Left lung (tissue), 10 donors: ENCODE measurements around the gene KCTD6. TPM values are rescaled to one million over a fixed set of nuclear protein-coding genes. Genes with fewer than 3 reads are reported as not detected.

Experiments used
- ATAC-seq: fragments of 200-7000 bp; cut with Tn5 transposase; one replicate; pipeline ENCODE4 v1.9.1; 2020; ENCODE audit warnings: moderate library complexity
- DNase-seq, 4 donors: peaks; one replicate each; pipeline ENCODE4 v3.0.0-alpha.2; 2013 to 2020
- H3K27ac ChIP-seq, 2 donors: fragments of 200-600 bp; sonication (generic) in 1 of 2; one replicate each; pipeline versions ENCODE4 v1.5.0 to v1.8.0; 2020 to 2021
- H3K27me3 ChIP-seq, 2 donors: fragments of 200-600 bp; sonication (generic) in 1 of 2; one replicate each; pipeline versions ENCODE4 v1.5.0 to v1.8.0; 2020 to 2021
- H3K36me3 ChIP-seq, 2 donors: fragments of 200-600 bp; sonication (generic) in 1 of 2; one replicate each; pipeline versions ENCODE4 v1.5.0 to v1.8.0; 2020 to 2021
- H3K4me1 ChIP-seq, 2 donors: fragments of 200-600 bp; one replicate each; pipeline ENCODE4 v1.8.0; 2021
- H3K4me3 ChIP-seq, 2 donors: fragments of 200-600 bp; sonication (generic) in 1 of 2; one replicate each; pipeline versions ENCODE4 v1.5.0 to v1.8.0; 2020 to 2021; ENCODE audit warnings: mild to moderate bottlenecking in 1 of 2
- H3K9me3 ChIP-seq, 2 donors: fragments of 200-600 bp; sonication (generic) in 1 of 2; one replicate each; pipeline versions ENCODE4 v1.5.0 to v1.8.0; 2020 to 2021
- intact Hi-C, 2 donors: fragments of 100-400 bp; cut with DNase I; formaldehyde crosslinking; loops; one replicate each; pipeline versions ENCODE4 v1.11.2 to v1.14.2; 2022
- polyA plus RNA-seq, 6 donors: library from polyadenylated mRNA; unstranded; fragments of 120-200 nt; gene quantifications; one replicate each; pipeline ENCODE4 v1.2.1, GENCODE V29; 2013; ENCODE audit not compliant: insufficient read length in 6 of 6
- total RNA-seq, 2 donors: library from RNA; stranded (reverse); fragmentation: NEBNext Ultra II Directional; extraction: Animal tissue kit (Norgen Biotek cat#: 25700); gene quantifications; one replicate each; pipeline ENCODE4 v1.2.1, GENCODE V29; 2021
- TF ChIP-seq, protein P1 (sequence below), 2 donors: fragments of 200-600 bp; sonication (generic) in 1 of 2; IDR thresholded peaks; one replicate each; pipeline versions ENCODE4 v1.5.0 to v1.8.0; 2021; ENCODE audit warnings: antibody characterized with exemption in 2 of 2
- donor health status: DM: no; HTN: yes; CAD: no.
- donor health status: DM: no; HTN: no; CAD: no.

KCTD6 gene
- total and polyA plus RNA-seq, 8 donors = 8.1 to 19.2 (median 16.8) TPM

DNA sequence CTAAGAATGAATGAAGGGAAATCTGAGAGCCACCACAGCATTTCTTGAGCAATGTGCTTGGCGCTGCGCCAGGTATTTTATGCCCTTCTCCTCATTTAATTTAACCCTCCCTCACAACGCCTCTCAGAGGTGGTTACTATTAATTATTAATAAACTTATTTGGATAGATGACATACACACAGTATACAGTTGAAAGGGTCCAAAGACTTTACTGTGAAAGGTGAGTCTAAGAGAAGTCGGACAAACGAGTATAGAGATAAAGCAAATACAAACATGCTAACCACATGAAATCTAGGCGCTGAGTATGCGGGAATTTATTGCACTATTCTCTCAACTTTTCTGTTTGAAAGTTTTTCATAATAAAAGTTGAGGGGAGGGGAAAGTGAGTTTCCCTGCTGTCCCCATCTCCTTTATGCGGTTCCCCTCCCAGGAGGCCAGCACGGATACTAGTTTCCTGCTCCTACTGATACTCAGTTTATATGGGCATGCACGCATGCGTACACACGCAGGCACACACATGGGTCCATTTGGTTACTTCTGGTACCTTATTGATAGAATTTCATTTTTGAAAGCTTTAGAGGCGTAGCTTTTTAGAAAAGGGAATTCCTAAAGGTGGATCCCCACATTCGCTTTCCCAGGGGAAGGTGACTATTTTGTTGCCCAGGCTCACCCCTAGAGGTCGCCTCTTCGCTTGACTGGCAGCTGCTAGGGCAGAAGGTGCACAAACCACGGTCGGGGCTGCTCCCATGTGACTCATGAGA, 28.5 kb upstream of the KCTD6 start:
- H3K36me3 ChIP-seq = no peaks in the 10 kb centered on the region

DNA sequence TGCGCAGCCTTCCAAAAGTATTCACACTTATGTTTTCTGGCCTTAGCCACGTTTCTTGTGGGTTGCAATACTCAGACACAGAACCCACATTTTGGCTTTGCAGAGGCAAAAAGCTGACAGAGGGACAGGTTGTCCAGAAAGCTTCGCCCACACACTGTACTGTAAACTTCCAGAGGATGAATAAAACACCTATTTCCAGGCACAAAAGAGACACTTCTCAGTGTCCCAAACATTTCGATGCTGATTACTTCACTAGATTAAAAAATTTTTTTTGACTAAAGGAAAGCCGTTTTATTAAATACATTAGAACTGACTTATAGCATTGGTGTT, 28.0 kb upstream of the KCTD6 start:
- TF ChIP-seq, protein P1, sequence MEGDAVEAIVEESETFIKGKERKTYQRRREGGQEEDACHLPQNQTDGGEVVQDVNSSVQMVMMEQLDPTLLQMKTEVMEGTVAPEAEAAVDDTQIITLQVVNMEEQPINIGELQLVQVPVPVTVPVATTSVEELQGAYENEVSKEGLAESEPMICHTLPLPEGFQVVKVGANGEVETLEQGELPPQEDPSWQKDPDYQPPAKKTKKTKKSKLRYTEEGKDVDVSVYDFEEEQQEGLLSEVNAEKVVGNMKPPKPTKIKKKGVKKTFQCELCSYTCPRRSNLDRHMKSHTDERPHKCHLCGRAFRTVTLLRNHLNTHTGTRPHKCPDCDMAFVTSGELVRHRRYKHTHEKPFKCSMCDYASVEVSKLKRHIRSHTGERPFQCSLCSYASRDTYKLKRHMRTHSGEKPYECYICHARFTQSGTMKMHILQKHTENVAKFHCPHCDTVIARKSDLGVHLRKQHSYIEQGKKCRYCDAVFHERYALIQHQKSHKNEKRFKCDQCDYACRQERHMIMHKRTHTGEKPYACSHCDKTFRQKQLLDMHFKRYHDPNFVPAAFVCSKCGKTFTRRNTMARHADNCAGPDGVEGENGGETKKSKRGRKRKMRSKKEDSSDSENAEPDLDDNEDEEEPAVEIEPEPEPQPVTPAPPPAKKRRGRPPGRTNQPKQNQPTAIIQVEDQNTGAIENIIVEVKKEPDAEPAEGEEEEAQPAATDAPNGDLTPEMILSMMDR (IDR thresholded peaks at IDR 0.05) = no peak
- Histone ChIP-seq H3K9me3 (no peaks in the 10 kb centered on the region), H3K4me3 (peak overlapping the region in 1 of 2 donors; percentile 22), H3K4me1 (peaks cover 11 to 12% of the 10 kb centered on the region in 2 donors), H3K36me3 (no peaks in the 10 kb centered on the region), H3K27me3 (no peaks in the 10 kb centered on the region), H3K27ac (no peak overlapping the region)
- ATAC-seq (no peak), DNase-seq (no peak)
- intact Hi-C loops = no loop called here

More for the DNA sequence above, 28.5 kb upstream of the KCTD6 start:
- DNase-seq = peak; percentile 36 to 87 (median 62)
- TF ChIP-seq, protein P1 (IDR thresholded peaks at IDR 0.05) = peak; percentile 66 to 82
- Histone ChIP-seq H3K27me3 (no peaks in the 10 kb centered on the region), H3K9me3 (no peaks in the 10 kb centered on the region), H3K4me3 (peak overlapping the region; percentile 6 to 22), H3K4me1 (peaks cover 11 to 12% of the 10 kb centered on the region in 2 donors), H3K27ac (no peak overlapping the region)
- intact Hi-C loops = no loop called here
- peak; percentile 98 for ATAC-seq

DNA sequence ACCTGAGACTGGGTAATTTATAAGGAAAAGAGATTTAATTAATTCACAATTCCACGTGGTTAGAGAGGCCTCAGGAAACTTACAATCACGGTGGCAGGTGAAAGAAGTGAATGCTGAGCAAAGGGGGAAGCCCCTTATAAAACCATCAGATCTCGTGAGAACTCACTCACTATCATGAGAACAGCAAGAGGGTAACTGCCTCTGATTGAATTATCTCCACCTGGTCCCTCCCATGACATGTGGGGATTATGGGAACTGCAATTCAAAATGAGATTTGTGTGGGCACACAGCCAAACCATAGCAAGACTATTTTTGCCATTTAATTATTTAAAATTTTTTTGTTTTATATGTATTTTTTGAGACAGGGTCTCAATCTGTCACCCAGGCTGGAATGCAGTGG, 27.0 kb upstream of the KCTD6 start:
- no peaks in the 10 kb centered on the region for H3K9me3 ChIP-seq
- no peak overlapping the region for H3K27ac ChIP-seq
- peaks cover 11 to 12% of the 10 kb centered on the region in 2 donors for H3K4me1 ChIP-seq
- H3K27me3 ChIP-seq = no peaks in the 10 kb centered on the region
- DNase-seq (no peak), ATAC-seq (no peak)
- intact Hi-C loops = no loop called here
- TF ChIP-seq, protein P1 (IDR thresholded peaks at IDR 0.05) = no peak
- H3K4me3 ChIP-seq = no peak overlapping the region
- no peaks in the 10 kb centered on the region for H3K36me3 ChIP-seq

DNA sequence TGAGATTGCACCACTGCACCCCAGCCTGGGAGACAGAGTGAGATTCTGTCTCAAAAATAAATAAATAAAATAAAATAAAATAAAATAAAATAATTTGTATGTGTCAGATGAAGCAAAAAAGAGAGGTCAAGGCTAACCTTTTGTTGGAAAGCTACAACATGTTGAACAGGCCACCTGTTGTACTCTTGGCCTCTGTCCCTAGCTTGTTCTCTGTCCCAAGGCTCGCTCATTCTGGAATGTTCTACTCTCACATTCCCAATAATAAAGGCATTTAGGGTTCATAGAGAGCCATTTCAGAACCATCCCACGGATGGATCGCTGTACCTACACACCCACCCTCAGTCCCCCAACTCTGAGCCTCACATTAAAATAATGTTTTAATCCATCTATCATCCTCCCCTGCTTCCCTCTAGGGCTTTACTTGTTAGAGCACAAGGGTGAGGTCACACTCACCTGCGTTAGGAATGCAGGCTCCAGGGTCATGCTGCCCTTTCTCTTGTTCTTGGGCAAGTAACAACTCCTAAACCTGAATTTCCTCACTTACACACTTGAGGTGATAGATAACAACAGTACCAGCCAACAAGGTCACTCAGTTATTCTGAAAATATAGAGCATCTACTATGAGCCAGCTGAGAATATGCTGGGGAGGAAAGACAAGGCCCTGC, 24.9 kb upstream of the KCTD6 start:
- DNase-seq = no peak
- H3K9me3 ChIP-seq = no peaks in the 10 kb centered on the region
- intact Hi-C loops = no loop called here
- no peak overlapping the region for H3K4me3 ChIP-seq
- H3K36me3 ChIP-seq = no peaks in the 10 kb centered on the region
- no peak overlapping the region for H3K27ac ChIP-seq
- no peak for ATAC-seq
- H3K4me1 ChIP-seq = peaks cover 11 to 28% of the 10 kb centered on the region in 2 donors
- H3K27me3 ChIP-seq = no peaks in the 10 kb centered on the region
- TF ChIP-seq, protein P1 (IDR thresholded peaks at IDR 0.05) = no peak

DNA sequence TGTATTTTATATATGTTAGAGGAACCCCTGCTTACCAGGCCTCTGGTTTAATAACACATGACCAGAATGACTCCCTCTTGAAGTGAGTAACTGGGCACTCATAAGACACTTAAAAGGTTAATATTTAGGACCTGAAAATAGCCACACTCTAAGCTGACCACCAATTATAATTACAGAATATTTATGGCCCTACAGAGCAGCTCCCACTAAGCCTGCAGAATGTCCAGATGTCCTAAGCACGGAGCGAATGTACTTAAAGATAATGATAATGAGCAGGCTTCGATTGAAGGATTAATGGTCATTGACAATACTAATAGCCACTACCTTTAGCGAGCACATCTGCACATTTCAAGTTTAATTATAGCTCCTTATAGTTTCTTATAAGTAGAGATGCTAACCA, 22.8 kb upstream of the KCTD6 start:
- DNase-seq = no peak
- Histone ChIP-seq H3K9me3 (no peaks in the 10 kb centered on the region), H3K27me3 (no peaks in the 10 kb centered on the region), H3K36me3 (no peaks in the 10 kb centered on the region), H3K27ac (no peak overlapping the region), H3K4me1 (peaks cover 0 to 31% of the 10 kb centered on the region in 2 donors), H3K4me3 (no peak overlapping the region)
- intact Hi-C loops = no loop called here
- ATAC-seq = no peak
- TF ChIP-seq, protein P1 (IDR thresholded peaks at IDR 0.05) = no peak
